ENCODE results near the gene PARVB.

Gene PARVB

DNA sequence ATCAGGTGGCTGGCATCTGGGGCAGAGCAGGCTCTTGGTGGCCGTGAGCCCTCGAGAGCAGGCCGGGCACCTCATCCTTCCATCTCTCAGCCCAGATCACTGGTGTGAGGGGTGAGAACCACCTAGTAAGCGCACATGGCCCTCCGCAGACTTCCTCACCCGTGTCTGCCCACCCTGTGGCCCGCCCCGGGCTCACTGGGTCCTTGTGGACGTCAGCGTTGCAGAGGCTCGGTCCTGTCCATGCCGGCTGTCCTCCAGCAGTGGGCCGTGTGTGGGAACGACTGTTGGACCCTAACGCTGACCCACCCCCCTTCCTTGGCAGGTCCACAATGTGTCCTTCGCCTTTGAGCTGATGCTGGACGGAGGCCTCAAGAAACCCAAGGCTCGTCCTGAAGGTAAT, 139.4 kb downstream of the PARVB start:
- no peak for DNase-seq (ENCODE audit: low spot score)

DNA sequence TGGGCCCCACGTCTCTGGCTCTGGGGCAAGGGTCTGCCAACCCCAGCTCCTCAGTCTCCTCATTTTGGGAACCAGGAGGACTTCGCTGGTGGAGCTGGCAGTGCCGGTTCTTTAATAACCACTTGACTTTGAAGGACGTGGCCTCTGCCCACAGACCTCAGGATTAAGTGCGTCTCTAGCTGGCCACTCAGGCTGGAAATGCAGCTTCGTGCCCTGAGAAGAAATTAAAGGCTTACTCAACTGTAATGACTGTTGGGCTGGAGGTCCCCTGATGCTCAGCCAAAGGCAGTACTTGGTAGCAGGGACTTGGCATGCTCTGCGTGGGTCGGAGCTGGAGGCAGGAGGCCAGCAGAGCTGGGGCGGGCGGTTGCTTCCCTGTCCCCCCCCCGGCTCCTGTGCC, 139.9 kb downstream of the PARVB start:
- DNase-seq (ENCODE audit: low spot score): no peak

DNA sequence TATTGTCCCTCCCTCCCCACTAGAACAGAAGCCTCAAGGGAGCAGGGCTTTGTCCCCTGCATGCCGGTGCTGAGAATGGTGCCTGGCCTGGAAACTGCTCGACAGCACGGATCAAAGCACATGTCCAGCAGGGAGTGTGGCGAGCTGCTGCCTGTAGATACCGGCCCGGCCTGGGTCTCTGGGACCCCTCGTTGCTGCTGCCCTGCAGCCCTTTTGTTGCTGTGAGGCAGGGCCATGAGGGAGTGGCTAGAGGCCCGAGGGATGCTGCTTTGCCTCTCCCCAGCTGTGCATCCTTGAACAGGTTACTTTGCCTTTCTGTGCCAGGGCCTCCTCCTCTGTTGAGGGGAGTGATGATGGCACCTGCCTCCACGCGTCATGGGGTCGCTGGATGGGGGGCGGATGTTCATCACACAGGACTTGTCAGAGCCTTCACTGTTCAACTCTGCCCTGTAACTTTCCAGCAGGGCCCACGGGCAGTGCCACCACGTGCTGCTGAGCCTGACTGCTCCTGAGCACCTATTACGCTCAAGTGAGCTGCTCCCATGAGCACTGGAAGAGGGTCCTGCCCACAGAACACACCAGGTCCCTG, 141.3 kb downstream of the PARVB start:
- DNase-seq (ENCODE audit: low spot score): no peak

DNA sequence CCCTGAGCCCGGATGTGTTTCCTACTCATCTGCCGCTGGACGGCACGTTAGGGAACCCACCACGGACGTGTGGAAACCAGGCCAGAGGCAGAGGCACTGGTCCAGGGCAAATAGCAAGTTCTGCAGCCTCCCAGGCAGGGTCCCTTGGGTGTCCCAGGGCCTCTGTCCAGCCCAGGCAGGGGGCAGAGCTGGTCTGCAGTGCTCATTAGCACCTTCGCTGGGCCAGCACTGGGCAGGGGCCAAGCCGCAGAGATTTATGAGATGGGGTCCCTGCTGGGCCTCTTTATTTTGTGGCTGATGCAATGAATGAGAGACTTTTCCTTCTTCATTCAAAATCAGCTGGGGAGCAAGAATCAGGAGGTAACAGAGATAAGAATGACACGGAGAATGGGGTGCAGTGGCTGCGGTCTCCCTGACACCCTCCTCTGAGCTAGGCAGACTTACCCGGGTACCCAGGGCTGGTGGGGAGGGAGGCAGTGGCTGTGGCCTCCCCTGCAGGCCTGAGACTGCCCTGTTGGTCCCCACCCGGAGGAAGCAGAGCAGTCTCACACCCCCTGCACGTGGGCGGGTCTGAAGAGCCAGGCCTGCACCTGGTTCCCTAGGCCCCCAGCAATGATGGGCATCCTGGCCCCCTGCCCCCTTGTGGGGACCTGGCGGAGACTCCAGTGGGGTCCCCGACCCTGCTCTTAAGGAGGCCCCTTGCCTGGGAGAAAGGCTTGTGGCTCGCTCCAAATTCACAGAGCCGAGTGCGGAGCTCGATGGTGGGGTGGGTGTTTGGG, 142.6 kb downstream of the PARVB start:
- DNase-seq (ENCODE audit: low spot score): no peak

DNA sequence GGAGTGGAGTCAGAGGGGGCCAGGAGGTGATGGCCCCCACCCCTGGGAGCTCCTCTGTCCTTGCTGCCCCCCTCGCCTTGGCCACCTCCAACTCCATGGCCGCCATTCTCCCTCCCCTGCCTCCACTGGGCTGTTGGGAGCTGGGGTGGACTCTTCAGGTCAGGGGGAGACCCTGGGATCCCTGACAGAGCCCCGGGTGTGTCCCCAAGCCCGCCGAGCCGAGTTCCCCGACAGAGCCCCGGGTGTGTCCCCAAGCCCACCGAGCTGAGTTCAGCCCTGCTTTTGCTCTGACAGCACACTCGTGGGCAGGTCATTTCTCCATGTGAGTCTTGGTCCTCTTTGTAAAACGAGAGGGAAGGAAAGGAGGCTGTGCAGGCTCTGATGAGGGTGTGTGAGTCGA, 143.4 kb downstream of the PARVB start:
- DNase-seq (ENCODE audit: low spot score): no peak

DNA sequence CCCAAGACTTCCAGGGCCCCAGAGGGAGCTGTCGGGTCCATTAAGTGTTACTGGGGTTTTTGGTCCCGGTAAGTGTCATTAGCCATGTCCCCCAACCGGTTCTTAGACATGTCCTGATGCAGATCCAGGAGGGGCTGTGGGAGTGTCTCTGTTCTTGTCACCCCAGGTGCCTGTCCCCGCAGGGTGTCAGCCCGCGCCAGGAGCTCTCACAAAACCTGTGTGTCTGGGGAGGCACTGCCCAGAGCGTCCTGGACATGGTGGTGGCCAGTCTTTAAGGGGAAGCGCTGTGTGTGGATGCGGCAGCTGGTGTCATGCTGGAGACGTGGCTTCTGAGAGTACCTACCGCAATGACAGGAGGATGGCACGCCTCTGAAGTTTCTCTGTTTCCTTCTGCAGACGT, 144.1 kb downstream of the PARVB start:
- no peak for DNase-seq (ENCODE audit: low spot score)

DNA sequence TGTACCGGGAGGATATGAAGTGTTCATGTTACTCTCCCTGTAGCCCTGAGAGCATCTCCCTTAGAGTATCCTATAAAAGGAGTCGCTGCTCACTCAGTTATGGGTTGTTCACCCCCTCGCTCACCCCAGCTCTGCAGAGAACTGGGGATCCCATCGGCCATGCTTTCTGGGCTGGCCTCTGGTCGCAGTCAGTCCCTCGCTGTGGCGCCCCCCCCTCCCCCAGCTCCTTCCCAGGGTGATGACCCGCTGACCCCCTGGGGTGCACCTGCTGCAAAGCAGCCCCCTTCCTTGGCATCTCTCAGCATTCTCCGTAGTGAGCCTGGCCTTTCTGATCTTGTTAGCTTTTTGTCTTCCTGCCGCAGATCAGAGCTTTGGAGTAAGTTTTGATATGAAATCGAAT, 146.4 kb downstream of the PARVB start:
- no peak for DNase-seq (ENCODE audit: low spot score)

DNA sequence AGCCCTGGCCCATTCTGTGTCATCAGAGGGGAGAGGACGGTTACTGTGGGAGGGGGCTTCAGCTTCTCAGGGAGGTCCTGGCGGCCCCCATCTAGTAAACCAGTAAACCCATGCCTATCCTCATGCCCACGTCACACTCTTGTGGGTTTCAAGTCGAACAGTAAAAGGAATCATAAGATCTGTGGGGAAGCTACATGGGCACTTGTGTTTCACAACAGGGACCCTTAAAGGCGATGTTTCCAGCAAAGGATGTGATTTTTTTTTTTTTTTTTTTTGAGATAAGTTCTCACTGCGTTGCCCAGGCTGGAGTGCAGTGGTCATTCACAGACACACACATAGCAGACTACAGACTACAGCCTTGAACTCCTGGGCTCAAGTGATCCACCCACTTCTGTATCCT, 147.5 kb downstream of the PARVB start:
- DNase-seq (ENCODE audit: low spot score): no peak

DNA sequence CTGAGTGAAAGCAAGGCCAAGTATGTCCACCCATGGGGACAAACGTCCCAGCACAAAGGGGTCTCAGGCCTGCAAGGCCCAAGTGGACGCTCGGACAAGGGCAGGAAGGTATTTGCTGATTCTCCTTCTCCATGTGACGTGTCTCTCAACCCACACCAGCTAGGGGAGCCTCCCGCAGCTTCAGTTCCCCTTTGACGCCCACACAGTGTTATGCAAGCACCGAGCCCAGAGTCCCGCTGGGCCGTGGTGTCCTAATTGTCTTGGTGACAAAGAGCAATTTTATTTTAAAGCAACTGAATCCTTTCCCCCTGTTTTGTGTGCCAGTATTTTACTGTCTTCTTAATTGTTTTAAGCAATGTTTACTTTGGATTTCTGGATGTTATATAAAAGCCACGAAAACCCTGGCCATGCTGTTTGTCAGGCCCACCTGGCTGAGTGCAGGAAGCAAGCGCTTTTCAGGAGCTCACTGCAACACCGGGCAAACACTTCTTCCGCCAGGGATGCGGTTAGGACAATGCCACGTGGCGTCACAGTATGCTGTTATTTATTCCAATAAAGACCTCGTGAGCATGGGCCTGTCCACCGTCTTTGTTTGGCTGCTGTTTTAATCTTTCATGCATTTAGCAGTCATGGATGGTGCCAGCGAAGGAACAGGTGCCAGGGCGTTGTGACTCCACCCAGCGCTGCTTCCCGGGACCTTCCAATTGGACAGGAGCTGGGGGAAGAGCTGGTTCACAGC, 148.4 kb downstream of the PARVB start:
- DNase-seq (ENCODE audit: low spot score): no peak

DNA sequence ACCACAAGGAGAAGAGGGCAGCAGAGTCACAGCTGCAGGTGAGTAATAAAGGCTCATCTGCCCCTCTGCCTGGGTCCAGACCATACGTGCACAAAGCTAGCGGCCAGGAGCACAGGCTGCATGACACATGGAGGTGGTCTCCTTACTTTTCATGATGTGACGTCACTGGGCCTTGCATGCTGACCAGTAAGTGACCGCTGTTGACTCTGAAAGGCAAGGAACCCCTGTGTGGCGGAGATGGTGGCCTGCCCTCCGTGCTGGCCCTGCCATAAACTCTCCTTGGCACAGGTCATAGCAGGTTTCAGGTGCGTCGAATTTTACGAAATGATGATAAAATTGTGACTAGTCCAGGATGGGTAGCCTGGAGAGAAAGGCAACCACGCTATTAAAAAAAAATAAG, 149.1 kb downstream of the PARVB start:
- DNase-seq (ENCODE audit: low spot score): no peak

DNA sequence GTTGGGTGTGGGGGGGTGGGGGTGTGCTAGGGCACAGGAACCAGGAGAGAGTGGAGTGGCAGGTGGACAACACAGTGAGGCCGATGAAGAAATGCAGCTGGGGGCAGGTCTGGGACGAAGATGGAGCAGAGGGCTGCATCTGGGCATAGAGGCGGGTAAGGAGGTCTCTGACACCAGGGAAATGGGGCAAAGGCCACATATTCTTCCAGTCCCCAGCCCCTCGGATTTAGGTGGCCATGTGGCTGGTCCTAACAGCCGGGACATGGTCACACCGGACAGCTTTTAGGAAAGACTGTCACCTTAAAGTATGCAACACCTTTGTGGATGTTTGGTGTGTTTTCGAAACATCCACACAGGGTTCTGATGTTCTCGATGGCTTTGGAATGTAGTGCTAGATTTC, 151.6 kb downstream of the PARVB start:
- DNase-seq (ENCODE audit: low spot score): no peak

DNA sequence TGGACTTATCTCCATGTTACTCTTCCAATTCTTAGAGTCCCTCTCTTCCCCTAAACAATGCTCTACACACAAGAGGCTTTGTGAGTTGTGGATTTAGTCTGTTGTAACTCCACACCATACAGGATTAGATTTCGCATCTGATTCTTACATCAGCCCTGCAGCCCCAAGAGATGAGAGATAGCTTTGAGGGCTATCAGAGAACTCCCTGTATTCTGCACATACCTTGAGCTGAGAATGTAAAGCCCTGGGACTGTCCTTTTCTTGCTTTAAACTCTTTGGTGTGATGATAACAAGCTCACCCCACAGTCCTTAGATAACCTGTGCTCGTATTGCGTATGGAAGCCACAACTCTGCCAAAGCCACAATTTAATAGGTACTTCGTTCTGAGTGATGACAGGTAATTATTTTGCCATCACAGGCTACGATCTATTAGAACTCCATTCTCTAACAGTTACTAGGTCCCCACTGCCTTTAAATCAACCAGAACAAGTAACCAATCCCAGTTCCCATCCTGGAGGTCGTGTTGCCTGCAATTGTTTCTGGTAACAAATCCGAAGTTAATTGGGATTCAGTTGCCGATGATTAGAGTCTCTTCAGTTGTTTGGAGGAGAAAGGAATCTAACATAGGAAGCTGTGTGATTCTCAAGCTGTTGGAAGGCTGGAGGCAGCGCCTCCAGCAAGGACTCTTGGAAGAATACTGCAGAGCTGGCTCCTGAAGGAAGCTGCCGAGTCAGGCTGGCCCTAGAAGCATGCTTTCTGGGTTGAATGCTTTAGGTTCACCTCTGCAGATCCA, 155.3 kb downstream of the PARVB start:
- no peak for DNase-seq (ENCODE audit: low spot score)

DNA sequence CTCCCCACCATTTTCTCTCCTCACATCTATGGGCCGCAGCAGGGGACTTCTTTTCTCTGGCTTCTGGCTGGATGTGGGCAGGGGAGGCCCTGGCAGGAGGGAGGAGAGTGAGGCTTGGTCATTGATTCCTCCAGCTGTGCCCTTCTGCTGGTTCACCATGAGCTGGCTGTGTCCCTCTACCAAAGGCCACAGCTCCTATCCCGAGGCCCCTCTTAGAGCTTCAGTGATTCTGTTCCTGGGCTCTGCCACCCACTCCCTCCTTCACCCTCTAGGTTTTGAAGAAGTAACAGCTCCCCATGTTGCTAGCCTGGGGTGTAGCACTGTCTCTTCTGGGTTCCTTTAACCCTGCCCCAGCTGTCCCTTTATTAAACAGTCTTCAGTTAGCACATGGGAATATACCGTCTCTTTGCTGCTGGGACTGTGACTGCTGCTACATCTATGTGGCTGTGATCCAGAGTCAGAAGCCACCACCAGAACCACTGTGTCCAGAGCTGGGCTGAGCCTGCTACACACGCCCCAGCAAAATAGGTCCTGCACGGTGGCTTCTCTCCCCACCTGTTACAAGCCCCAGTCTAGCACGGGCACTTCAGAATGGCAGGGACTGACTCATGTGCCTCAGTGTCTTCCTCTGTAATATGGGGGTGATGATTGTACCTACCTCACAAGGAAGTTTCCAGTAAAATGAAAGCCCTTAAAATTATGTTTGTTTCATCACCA, 156.0 kb downstream of the PARVB start:
- DNase-seq (ENCODE audit: low spot score): no peak

DNA sequence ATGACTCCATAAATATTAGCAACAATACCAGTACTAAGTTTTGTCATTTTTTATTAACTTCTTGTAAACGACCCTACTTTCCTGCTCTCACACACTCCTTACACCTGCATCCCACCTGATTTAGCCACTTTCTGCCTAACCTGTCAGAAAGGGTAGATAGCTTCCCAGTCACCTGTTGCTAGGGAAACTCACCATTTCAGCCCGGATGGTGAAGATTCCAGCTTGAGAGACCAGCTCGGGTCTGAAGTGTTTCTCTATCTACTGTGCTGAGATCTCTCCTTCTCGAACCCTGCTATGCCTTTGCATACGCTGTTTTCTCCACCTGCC, 156.6 kb downstream of the PARVB start, which contains the start of gene PARVG:
TSS of gene PARVG (plus strand) at position 220 of the 327 bp plus-strand sequence. CDS start 2,405 bp downstream, outside the sequence.
- no peak for DNase-seq (ENCODE audit: low spot score)

DNA sequence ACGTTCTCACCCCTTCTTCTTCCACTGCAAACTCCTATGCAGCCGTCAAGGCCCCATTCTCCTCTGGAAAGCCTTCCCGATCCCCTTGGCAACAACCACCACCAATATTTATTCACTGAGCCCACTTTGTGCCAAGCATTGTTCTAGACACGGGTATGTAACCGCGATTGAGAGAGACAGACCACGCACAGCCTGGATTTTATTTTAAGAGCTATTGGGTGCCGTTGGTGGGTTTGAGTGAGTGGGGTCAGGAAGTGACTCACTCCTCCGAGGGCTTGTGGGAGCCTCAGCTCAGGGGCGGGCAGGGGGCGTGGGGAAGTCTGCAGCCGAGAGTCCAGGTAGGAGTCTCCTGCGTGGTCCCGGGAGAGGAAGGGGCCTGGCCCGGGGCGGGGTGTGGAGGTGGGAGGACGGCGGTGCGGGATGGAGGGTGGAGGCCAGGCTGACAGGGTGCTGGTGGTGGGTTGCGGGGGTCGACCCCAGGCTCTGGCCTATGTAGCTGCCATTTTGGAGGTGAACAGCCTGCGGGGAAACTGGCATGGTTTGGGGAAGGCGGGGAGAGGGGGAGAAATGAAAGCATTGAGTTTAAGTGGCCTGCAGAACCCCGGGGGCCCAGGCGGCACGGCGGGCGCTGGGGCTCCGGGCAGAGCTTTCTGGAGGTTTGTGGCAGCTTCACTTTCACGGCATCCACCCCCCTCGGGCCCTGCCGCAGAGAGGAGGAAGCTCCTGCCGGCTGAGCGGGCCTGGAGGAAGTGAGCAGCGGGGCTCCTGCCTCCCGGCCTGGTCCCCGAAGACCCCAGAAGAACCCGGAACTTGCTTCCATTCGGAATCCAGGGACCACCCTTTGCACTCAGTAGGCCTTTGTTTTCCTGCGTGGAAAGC, 157.2 kb downstream of the PARVB start:
- no peak for DNase-seq (ENCODE audit: low spot score)

DNA sequence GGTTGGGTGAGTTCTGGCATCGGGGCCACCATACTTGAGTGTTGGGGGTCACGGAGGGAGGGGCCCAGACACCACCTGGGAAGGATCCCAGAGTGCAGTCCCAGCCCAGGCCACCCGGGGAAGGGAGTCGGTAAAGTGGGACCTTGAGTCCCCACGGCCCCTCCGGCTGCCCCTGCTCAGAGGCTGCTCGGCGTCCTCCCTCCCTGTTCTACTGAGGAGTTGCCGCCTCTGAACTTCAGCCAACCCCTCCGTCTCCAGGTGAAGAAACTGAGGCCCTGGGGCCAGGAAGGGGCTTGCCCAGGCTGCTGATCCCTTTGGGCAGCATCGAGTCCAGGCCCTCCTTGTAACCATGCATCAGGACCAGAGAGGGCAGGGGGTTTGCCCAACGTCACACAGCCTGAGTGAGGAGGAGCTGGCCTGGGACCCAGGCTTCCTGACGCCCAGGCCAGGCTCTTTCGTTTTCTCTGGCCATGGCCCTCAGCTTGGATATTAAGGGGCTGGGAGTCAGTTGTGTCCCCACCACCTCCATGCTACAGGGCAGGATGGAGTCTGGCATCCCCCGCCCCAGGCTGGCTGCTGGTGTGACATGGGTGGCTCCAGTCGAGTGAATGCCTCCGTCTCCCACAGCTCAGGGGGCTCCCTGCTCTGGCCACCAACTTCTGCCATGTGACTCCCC, 157.9 kb downstream of the PARVB start:
- no peak for DNase-seq (ENCODE audit: low spot score)

DNA sequence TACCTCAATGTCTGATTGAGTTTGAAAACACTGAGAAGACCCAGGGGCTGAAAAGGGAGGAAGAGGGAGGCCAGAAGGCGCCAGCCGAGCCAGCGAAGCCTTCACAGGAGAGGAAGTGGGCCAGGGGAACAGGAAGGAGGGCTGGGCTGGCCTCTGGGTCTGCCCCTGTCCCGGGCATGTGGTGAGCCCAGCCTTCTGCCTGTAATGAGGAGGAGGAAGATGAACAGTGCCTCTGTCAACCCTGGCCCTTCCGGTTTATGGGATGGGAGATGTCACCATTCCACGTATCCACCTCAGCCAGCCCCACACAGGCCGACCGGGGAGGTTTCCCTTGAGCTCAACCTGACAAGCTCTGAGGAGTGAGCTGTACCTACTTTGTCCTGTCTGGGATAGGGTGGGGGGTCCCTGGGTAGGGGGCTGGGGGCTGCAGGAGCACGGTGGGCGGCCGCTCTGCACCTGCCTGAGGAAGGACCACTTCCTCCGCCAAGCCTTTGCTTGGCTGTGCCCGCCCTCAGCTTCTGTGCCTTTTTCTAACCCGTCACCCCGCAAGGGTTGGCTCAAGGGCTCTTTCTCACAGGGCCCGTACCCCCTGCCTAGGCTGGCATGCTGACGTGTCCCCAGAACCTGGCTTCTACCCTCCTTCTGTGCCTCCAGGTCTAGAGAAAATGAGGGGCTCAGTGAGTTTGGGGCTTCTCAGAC, 158.6 kb downstream of the PARVB start:
- DNase-seq (ENCODE audit: low spot score): peak; percentile 13

DNA sequence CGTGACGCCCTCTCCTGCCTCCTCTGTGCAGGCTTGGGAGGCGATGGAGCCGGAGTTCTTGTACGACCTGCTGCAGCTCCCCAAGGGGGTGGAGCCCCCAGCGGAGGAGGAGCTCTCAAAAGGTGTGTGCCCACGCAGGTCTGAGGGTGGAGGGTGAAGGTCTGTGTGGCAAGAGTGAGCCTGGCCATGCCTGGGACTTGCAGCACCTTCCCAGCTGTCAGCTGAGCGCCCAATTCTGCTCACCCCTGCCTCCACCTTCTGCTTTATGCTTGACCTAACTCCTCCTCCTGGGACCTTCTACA, 159.1 kb downstream of the PARVB start:
- DNase-seq (ENCODE audit: low spot score): no peak

DNA sequence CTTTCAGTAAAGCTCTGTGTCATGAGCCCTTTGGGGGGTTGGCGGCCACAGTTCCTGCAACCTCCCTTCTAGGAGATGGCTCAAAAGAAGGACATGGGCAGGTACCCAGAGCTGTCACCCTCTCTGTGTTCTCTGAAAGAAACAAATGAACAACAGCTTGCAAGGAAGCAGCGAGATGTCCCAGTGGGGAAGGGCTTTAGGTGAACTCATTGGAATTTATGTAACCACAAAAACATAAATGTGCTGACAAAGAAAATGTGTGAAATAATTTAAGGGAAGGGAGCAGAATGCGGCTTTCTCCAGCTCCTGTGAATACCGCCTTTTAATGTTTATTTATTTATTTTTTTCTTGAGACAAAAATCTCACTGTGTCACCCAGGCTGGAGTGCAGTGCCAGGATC, 159.9 kb downstream of the PARVB start:
- no peak for DNase-seq (ENCODE audit: low spot score)
